Gastroesophageal sphincter (tissue), 3 donors: Measurements from ENCODE around the gene SERGEF.

Experiments
- EP300 ChIP-seq: sonication (generic); formaldehyde crosslinking; IDR thresholded peaks from one replicate; pipeline ENCODE4 v1.6.1; 2017; ENCODE audit warnings: antibody characterized with exemption, mild to moderate bottlenecking
- POLR2A ChIP-seq, 2 donors: fragments of 450-650 bp; IDR thresholded peaks; one replicate each; pipeline ENCODE4 v1.6.1; 2017; ENCODE audit warnings: antibody characterized with exemption in 2 of 2, mild to moderate bottlenecking in 2 of 2, moderate library complexity in 1 of 2
- POLR2AphosphoS5 ChIP-seq: sonication (generic); formaldehyde crosslinking; IDR thresholded peaks from one replicate; pipeline ENCODE4 v1.6.1; 2017; ENCODE audit warnings: antibody characterized with exemption
- TF ChIP-seq, protein P1 (sequence below), 4 experiments: fragments of 200-600 bp in 2 of 4; fragments of 450-650 bp in 2 of 4; sonication (generic) in 1 of 4; IDR thresholded peaks; one replicate each; pipeline ENCODE4 v1.5.1; 2017 to 2019; ENCODE audit warnings: antibody characterized with exemption in 4 of 4, mild to moderate bottlenecking in 2 of 4, moderate library complexity in 2 of 4

DNA sequence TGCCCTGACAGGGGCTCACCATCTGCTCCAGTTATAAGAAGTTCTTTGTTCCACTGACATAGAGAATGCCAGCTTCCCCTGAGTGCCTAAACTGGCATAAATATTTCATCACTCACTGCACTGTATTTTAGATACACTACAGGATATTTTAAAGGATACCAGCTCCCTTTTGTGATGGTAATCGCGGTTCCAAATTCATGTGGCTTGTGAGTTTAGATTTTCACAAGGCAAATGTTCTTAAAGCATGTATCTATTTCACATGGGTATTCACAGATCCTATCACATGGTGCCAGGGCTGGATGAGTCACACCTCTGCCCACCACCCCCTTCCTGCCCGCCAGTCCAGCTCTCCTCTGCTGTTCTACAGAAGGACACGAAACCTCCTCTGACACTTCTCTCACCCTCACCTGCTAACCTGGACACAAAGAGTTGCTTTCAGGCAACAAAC lies 172.7 kb downstream of the SERGEF start:
- TF ChIP-seq, protein P1, sequence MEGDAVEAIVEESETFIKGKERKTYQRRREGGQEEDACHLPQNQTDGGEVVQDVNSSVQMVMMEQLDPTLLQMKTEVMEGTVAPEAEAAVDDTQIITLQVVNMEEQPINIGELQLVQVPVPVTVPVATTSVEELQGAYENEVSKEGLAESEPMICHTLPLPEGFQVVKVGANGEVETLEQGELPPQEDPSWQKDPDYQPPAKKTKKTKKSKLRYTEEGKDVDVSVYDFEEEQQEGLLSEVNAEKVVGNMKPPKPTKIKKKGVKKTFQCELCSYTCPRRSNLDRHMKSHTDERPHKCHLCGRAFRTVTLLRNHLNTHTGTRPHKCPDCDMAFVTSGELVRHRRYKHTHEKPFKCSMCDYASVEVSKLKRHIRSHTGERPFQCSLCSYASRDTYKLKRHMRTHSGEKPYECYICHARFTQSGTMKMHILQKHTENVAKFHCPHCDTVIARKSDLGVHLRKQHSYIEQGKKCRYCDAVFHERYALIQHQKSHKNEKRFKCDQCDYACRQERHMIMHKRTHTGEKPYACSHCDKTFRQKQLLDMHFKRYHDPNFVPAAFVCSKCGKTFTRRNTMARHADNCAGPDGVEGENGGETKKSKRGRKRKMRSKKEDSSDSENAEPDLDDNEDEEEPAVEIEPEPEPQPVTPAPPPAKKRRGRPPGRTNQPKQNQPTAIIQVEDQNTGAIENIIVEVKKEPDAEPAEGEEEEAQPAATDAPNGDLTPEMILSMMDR (IDR thresholded peaks at IDR 0.05), result no peak
- TF ChIP-seq EP300 (no peak), POLR2A (IDR thresholded peaks at IDR 0.05) (no peak), POLR2AphosphoS5 (no peak)
